Activated CD8-positive, alpha-beta memory T cell treated with anti-CD3 and anti-CD28 coated beads, Interleukin-2, amount 50 U/mL, for 1 hour (primary cell): ENCODE measurements around the gene DPH1.
"Not testable (repeated sequence)": the region's sequence is repeated elsewhere in the genome, so short reads cannot be mapped to it uniquely, and the experiment has no call there.

Source experiments
- DNase-seq: peaks from one replicate; pipeline ENCODE4 v3.0.0-alpha.2; 2020; ENCODE audit errors: extremely low read depth

The DPH1 gene

DNA sequence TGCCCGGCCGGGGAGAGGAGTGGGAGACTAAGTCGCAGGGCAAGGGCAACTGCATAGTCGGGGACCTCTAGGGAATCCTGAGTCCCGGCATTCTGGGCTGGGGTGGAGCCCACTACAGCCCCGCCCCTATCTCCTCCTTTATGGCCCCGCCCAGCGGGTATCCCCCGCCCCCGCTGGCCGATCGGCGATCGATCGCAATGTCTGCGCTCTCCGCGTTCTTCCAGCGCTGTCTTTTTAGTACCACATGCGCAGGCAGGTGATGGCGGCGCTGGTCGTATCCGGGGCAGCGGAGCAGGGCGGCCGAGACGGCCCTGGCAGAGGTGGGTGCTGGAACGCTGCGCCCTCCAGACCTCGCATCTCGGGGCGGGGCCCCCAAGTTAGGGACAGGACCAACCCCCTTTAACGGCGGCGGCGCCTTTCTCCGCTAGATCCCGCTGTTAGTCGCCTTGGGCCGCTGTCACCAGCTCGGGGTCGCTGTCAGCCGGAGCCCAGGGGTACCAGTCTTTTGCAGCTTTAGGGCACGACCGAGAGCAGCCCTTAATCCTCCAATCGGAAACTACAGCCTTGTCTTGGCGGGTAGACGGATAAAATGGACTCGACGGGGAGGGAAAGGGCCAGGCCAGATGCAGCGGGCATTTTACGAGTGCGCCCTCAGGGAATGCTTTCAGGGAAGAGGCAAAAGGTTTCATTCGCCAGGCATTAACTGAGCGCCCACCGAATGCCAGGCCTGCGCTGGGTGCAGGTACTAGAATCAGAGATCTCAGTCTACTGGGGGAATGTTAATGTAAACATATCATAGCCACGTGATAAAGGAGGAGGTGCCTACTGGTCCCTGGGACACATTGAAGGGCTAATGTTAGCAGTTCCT, at the start of gene DPH1:
DPH1 (plus strand) TSS at position 243 of the 868 bp plus-strand sequence; CDS start at position 260, 17 bp downstream.
- DNase-seq = peak; percentile 52

GRCh38 chr17:1980665-1981250, 49.2 kb upstream of the DPH1 start:
- DNase-seq = no peak

GRCh38 chr17:1982793-1983366, 47.1 kb upstream of the DPH1 start:
- not testable (repeated sequence) for DNase-seq

DNA sequence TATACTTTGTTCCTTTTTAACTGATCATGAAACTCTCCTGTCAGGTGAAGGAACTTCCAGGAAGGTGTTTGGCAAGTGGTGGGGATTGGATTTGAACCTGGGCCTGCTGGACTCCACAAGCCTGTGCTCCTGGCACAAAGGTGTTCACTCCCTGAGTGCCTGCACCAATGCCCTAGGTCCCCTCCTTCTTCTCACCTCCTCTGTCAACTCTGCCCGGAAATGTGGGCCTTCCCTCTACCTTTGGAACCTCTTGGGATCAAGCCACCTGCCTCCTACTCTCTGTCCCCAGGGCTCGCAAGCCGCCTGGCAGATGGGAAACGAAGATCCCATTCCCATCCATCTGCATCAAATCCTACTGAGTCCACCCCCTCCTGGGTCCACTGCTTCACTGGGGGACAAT, 44.9 kb upstream of the DPH1 start:
- no peak for DNase-seq

GRCh38 chr17:1985686-1986085, 44.3 kb upstream of the DPH1 start:
- no peak for DNase-seq

DNA sequence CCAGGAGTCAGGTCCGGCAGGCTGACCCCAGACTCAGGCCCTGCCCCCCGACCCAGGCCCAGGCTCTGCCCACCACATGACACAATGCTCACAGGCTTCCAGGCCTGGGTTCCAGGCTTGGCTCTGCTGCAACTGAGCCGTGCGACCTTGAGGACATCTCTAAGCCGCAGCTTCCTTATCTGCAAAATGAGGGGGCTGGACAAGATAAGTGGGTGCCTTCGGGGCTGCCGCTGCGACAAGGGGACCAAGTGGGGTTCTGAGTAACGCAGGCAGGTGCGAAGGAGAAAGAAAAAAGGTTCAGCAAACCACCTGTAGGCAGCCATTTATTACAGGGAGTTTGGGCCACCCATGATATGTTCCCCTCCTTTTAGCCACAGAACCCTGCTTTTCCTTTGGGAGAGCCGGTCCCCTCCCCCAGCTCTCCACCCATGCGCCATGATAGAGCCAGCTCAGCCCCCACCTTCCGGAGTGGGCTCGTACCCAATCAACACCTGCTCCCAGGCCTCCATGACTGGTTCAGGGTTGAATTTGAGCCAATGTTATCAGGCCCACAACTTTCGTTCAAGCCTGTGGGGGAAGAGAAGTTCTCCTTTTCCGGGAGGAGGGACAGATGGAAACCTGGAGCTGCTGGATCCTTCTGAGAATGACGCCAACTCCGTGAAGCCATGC, 43.0 kb upstream of the DPH1 start:
- DNase-seq = no peak

- no peak for DNase-seq
Observed at GRCh38 chr17:1989135-1989534, 40.8 kb upstream of the DPH1 start.

DNA sequence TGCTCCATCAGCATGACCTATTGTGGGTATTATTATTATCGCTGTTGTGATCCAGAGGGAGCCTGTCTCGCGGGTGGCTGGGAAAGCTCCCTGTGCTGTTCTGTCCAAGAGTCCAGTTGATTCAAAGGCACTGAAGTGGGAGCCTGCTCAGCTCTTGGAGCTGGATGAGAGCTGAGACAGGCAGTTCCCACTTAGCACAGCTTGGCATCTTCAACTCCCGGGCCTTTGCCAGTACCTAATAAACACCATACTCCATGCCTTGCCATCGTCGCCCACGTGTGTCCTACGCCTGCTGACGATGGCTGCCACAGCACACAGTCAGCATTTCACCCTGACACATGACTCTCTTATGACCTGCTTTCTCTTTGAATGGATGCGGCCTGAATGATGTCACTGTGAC, 37.4 kb upstream of the DPH1 start:
- DNase-seq = no peak

DNA sequence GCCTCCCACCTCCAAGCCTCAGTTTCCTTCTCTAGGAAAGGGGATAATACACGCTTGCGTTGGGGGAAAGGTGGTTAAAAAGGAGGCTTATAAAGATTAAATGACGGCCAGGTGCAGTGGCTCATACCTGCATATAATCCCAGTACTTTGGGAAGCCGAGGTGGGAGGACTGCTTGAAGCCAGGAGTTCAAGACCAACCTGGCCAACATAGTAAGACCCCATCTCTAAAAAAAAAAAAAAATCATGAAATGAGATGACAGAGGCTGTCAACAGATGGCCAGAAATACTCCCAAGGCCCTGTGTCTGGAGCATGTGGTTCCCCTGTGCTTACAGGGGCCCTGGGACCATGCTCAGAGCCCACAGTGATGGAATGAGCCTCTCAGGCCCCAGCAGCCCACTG, 35.2 kb upstream of the DPH1 start:
- DNase-seq = no peak

DNA sequence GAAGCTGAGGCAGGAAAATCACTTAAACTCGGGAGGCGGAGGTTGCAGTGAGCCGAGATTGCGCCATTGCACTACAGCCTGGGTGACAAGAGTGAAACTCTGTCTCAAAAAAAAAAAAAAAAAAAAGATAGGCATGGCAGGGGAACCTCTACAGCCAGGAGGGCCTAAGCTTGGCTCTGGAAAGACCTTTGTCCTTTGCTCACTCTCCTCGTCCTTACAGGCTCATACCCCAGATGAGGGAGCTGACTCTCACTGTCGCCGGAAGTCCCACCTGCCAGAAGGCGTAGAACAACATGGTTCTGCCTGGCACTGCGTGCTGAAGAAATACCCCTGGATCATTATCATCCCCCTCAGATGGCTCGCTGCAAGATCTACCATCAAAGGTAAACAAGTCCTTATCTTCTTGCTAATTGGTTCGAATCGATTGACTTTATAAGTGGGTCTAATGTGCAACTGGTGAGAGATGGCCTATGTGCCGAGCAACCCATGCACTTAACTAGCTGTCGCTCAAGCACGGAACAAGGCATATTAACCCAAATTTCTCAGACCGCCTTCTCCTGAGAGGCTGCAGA, 34.5 kb upstream of the DPH1 start:
- no peak for DNase-seq

GRCh38 chr17:1995907-1996799, 33.8 kb upstream of the DPH1 start:
- DNase-seq = no peak

GRCh38 chr17:1996800-1997288, 33.1 kb upstream of the DPH1 start:
- DNase-seq = no peak

DNA sequence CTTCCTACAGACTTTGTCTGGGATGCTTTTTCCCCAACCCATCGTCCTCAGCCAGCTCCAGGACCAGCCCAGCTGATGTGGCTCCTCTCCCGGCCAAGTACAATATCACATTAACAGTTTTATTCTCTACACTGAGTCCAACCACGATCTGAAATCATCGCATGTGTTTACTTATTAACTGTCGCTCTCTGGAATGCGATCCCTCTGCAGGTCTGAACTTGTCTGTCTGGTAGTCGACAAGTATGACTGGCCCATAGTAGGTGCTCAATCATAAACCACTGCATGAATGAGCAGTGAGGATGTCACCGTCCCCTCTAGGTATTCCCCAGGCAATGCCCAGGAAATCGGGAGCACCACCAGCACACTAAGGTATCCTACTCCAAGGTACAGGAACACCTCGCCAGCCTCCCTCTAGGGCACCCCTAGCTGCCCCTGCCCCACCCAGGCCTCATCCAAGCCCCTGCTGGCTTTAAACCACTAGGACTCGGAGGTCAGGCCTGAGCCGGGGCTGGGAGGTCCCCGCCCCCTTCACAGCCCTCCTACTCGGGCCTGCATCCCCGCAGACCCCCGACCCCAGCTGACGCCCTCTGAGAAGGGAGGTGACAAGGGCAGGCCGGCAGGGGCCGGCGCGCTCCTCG, 32.5 kb upstream of the DPH1 start:
- no peak for DNase-seq

DNA sequence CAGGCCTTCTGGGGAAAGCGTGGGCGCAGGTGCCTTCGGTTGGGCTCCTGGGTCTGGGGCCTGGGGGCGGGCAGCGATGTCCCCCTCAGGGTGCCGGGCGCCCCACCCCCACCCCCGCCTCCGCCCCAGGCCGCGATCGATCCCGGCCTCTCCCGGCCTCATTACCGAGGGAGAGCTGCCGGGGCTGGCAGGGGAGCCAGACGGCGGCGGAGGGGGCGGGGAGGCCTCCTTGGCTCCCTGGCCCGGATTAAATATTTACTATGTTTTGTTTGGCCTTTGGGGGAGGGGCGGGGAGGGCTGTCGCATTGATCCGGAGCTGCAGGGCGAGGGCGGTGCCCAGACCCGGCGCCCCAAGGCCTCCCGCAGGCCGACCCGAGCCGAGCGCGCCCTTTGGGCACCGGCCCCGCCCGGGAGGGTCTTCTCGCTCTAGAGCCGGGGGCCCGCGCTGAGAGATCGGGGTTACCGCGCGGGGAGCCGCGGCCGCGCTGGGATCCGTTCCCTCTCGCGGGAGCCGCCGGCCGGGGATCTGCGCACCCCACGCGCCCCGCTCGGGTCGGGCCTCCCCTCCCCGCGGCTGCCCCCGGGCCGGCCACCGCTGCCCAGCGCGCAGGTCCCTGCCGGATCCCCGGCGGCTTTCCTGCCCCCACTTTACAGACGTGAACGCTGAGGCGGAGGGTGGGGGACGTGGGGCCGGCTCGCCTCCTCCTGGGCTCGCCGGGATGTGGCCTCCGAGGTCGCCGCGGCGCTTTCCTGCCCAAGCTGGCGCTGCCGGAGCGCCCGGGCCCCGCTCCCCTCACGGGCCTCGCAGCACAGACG, 31.8 kb upstream of the DPH1 start:
- DNase-seq = no peak

DNA sequence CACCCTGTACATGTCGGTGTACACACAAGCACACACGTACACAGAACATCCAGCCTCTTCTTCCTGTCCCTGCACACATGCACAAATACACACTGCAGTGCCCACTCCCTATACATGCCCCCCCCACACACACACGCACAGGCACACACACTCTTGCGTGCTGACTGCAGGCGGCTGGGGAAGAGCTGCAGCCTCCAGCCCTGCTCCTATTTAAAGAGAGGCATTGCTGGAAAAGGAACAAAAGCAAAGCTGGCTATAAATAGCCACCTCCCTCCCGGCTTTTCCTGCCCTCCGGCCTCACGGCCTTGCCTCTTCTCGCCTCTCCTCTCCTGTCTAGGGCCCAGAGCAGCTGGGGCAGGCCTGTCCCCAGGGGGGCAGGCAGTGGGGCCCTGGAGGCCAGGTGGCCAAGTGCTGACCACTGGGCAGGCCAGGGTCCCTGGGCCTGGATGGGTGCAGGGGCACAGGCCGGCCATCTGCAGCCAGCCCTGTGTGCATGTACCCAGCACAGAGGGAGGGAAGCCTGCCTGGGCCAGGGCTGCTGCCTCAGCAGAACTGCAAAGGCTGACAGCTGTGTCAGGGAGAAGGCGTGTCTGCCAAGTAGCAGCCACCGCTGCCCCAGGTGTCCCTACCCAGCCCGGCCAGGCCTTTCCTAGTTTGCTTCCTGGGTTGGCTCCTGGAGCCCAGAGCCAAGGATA, 30.2 kb upstream of the DPH1 start:
- no peak for DNase-seq

- no peak for DNase-seq
Observed at GRCh38 chr17:2002767-2003329, 27.1 kb upstream of the DPH1 start.

- DNase-seq = no peak
Observed at GRCh38 chr17:2003525-2003924, 26.4 kb upstream of the DPH1 start.

DNA sequence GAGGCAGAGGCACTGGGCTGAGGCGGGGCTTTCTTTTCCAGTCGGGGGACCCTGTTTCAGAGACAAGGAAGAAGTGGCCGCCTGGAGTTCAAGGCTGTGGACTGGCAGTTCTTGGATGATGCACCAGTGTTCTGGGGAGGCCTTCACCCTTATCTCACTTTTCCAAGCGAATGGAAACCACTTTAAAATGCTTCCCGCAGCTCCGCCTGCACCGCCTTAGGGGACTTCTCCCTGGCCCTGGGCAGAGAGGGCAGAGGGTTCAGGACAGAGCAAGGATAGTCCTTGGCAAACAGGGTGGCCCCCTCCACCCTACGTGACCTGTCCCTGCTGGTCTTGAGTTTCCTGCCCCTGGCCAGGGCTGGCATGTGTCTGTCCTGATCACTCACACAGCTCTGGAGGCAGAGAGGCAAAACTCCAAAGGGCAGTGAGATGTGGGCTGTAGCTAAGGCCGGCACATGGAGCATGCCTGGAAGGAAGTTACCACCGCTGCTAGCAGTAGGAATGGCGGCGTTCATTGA, 25.5 kb upstream of the DPH1 start:
- DNase-seq = no peak
